ACC112 (cell line): ENCODE results near the gene JADE3.

ENCODE experiments used
- H2AFZ ChIP-seq: fragments of 200-600 bp; sonication (generic); one replicate; pipeline ENCODE4 v1.6.0; 2017; ENCODE audit warnings: antibody characterized with exemption, low read length; ENCODE audit not compliant: unreplicated experiment
- H3K27ac ChIP-seq: fragments of 200-600 bp; sonication (generic); 2 replicates; pipeline ENCODE4 v1.5.1; 2014; ENCODE audit warnings: low read depth, mild to moderate bottlenecking, antibody characterized with exemption, low read length, moderate library complexity
- H3K27me3 ChIP-seq: fragments of 200-600 bp; sonication (generic); 2 replicates; pipeline ENCODE4 v1.6.1; 2014; ENCODE audit warnings: mild to moderate bottlenecking, antibody characterized with exemption, low read length, moderate library complexity, mixed read lengths; ENCODE audit not compliant: insufficient read depth
- H3K36me3 ChIP-seq: fragments of 200-600 bp; sonication (generic); 2 replicates; pipeline ENCODE4 v1.6.1; 2016; ENCODE audit warnings: mild to moderate bottlenecking, antibody characterized with exemption, low read length, moderate library complexity, mixed read lengths; ENCODE audit not compliant: insufficient read depth
- H3K4me1 ChIP-seq: fragments of 200-600 bp; sonication (generic); one replicate; pipeline ENCODE4 v1.6.1; 2016; ENCODE audit warnings: low read length, mixed read lengths; ENCODE audit not compliant: insufficient read depth, unreplicated experiment, control insufficient read depth
- H3K4me3 ChIP-seq: fragments of 200-600 bp; sonication (generic); 2 replicates; pipeline ENCODE4 v1.5.1; 2014; ENCODE audit warnings: mild to moderate bottlenecking, low read depth, low read length
- H3K79me2 ChIP-seq: fragments of 200-600 bp; sonication (generic); one replicate; pipeline ENCODE4 v1.6.0; 2016; ENCODE audit warnings: low read length; ENCODE audit not compliant: control insufficient read depth, unreplicated experiment, insufficient read depth

JADE3 gene

GRCh38 chrX:46904626-46905025, 7.6 kb upstream of the JADE3 start:
- no peaks in the 10 kb centered on the region for H3K4me1 ChIP-seq
- no peaks in the 10 kb centered on the region for H3K27me3 ChIP-seq
- H3K79me2 ChIP-seq: no peaks in the 10 kb centered on the region
- H2AFZ ChIP-seq: no peak overlapping the region
- no peak overlapping the region for H3K4me3 ChIP-seq
- no peak overlapping the region for H3K27ac ChIP-seq
- H3K36me3 ChIP-seq: no peaks in the 10 kb centered on the region

- Histone ChIP-seq H3K27me3 (no peaks in the 10 kb centered on the region), H3K4me3 (no peak overlapping the region), H2AFZ (no peak overlapping the region), H3K79me2 (peaks cover 11% of the 10 kb centered on the region), H3K27ac (no peak overlapping the region), H3K4me1 (peaks cover 5% of the 10 kb centered on the region), H3K36me3 (no peaks in the 10 kb centered on the region)
Measured at GRCh38 chrX:46910415-46910814, 1.8 kb upstream of the JADE3 start.

GRCh38 chrX:46912603-46913491, 626 bp downstream of the JADE3 start:
- Histone ChIP-seq H3K4me3 (peak overlapping the region; percentile 85), H3K4me1 (peaks cover 5% of the 10 kb centered on the region), H3K79me2 (peaks cover 14% of the 10 kb centered on the region), H3K27me3 (no peaks in the 10 kb centered on the region), H3K27ac (no peak overlapping the region), H2AFZ (peak overlapping the region; percentile 50), H3K36me3 (no peaks in the 10 kb centered on the region)

DNA sequence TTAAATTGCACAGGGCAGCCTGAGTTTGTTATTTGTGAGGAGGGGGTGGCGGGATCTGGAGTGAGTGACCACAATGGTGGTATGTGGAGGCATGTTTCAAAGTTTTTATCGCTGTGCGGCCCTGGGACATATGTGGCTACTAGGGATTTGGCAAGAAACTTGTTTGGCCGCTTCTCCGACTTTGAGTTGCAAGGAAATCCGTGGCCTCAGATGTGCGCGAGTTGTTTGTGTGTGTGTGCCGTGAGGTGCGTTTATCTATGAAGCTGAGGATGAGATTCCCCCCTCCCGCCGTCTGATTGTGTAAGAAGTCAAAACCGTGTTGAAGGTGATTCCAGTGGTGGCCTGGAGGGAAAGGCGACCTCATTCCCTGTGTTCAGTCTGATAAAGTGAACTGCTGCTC, 1.4 kb downstream of the JADE3 start:
- Histone ChIP-seq H3K4me3 (peak overlapping the region; percentile 85), H3K27ac (no peak overlapping the region), H3K27me3 (no peaks in the 10 kb centered on the region), H3K4me1 (peaks cover 5% of the 10 kb centered on the region), H3K79me2 (peaks cover 14% of the 10 kb centered on the region), H3K36me3 (no peaks in the 10 kb centered on the region), H2AFZ (peak overlapping the region; percentile 22)

- Histone ChIP-seq H3K27ac (no peak overlapping the region), H3K4me1 (peaks cover 5% of the 10 kb centered on the region), H3K36me3 (no peaks in the 10 kb centered on the region), H3K4me3 (no peak overlapping the region), H3K27me3 (no peaks in the 10 kb centered on the region), H2AFZ (no peak overlapping the region), H3K79me2 (peaks cover 14% of the 10 kb centered on the region)
Measured at GRCh38 chrX:46916273-46916672, 4.1 kb downstream of the JADE3 start.

- H2AFZ ChIP-seq: no peak overlapping the region
- H3K4me3 ChIP-seq: no peak overlapping the region
- peaks cover 5% of the 10 kb centered on the region for H3K4me1 ChIP-seq
- no peaks in the 10 kb centered on the region for H3K36me3 ChIP-seq
- no peak overlapping the region for H3K27ac ChIP-seq
- H3K79me2 ChIP-seq: peaks cover 14% of the 10 kb centered on the region
- H3K27me3 ChIP-seq: no peaks in the 10 kb centered on the region
Measured at GRCh38 chrX:46917622-46918021, 5.4 kb downstream of the JADE3 start.

DNA sequence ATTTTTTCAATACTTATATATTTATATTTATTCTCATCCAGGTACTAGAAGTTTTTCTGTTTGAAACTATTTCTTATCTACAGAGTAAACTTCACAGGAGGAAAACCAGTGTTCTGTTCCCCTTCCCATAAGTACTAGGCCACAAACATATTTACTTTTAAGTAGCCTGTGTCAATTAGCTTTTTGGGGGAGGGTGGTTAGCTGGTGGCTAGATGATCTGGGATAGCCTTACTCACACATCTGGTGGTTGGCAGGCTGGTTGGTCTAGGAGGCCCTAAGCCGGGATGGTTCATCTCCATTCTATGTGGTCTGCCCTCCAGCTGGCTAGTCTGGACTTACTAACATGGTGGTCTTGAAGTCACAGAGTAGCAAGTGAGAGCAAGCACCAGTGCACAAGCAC, 6.2 kb downstream of the JADE3 start:
- H3K4me3 ChIP-seq: no peak overlapping the region
- H3K27ac ChIP-seq: no peak overlapping the region
- H3K4me1 ChIP-seq: peaks cover 5% of the 10 kb centered on the region
- no peaks in the 10 kb centered on the region for H3K27me3 ChIP-seq
- no peaks in the 10 kb centered on the region for H3K36me3 ChIP-seq
- H2AFZ ChIP-seq: no peak overlapping the region
- H3K79me2 ChIP-seq: peaks cover 14% of the 10 kb centered on the region

DNA sequence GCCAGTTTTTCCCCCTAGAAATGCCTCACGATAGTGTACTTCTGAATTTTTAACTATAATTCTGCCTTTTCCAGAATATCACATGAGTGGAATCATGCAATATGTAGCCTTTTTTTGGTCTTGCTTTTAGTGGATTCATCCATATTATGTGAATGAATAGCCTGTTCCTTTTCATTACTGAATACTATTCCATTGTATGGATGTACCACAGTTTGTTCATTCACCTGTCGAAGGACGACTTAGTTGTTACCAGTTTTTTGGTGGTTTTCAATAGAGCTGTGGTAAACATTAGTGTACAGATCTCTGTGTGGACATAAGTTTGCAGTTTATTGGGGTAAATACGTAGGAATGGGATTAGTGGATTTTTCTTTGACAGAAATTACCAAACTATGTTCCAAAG, 8.0 kb downstream of the JADE3 start:
- no peaks in the 10 kb centered on the region for H3K27me3 ChIP-seq
- H2AFZ ChIP-seq: no peak overlapping the region
- no peaks in the 10 kb centered on the region for H3K4me1 ChIP-seq
- no peak overlapping the region for H3K4me3 ChIP-seq
- H3K79me2 ChIP-seq: peaks cover 3% of the 10 kb centered on the region
- no peak overlapping the region for H3K27ac ChIP-seq
- no peaks in the 10 kb centered on the region for H3K36me3 ChIP-seq

- Histone ChIP-seq H3K79me2 (no peaks in the 10 kb centered on the region), H3K4me1 (no peaks in the 10 kb centered on the region), H2AFZ (no peak overlapping the region), H3K27ac (no peak overlapping the region), H3K36me3 (no peaks in the 10 kb centered on the region), H3K4me3 (no peak overlapping the region), H3K27me3 (no peaks in the 10 kb centered on the region)
Measured at GRCh38 chrX:46922611-46923010, 10.4 kb downstream of the JADE3 start.

- Histone ChIP-seq H3K4me3 (no peak overlapping the region), H3K36me3 (no peaks in the 10 kb centered on the region), H3K27ac (no peak overlapping the region), H3K79me2 (no peaks in the 10 kb centered on the region), H3K4me1 (peaks cover 11% of the 10 kb centered on the region), H2AFZ (no peak overlapping the region), H3K27me3 (no peaks in the 10 kb centered on the region)
Measured at GRCh38 chrX:46927718-46928117, 15.5 kb downstream of the JADE3 start.
